H1 (cell line): ENCODE results near the gene HTR5A. TPM values are rescaled to one million over a fixed set of nuclear protein-coding genes. Genes with fewer than 3 reads are reported as not detected.

Experiments
- CTCF ChIA-PET: fragments of 300-600 bp; sonication (Branson Sonifier 250); formaldehyde crosslinking; loops from one replicate; lab custom pipeline; 2021; ENCODE audit not compliant: partially characterized antibody; lab: Charles Lee
- POLR2A ChIA-PET: fragments of 300-600 bp; sonication (Branson Sonifier 250); formaldehyde crosslinking; loops from one replicate; lab custom pipeline; 2021; ENCODE audit warnings: inconsistent platforms; ENCODE audit not compliant: partially characterized antibody; lab: Charles Lee
- DNase-seq, 2 experiments: peaks; one replicate each; pipeline versions ENCODE4 v3.0.0 to v3.0.0-alpha.2; 2010 to 2022; ENCODE audit warnings: low spot score in 2 of 2, low read depth in 1 of 2, mixed read lengths in 1 of 2
- FAIRE-seq: peaks from 2 replicates; lab custom pipeline; 2011; peaks lifted over from hg19 to GRCh38; lab: Jason Lieb, UNC
- H2AFZ ChIP-seq: 2 replicates; pipeline ENCODE4 v1.8.1; 2012; ENCODE audit warnings: low read length, inconsistent platforms
- H2AK5ac ChIP-seq: 2 replicates; pipeline ENCODE4 v1.6.1; 2013; ENCODE audit warnings: low read depth, low read length
- H2BK120ac ChIP-seq: replicated peaks from 2 replicates; pipeline ENCODE3; 2013; ENCODE audit warnings: low read depth, low read length, inconsistent platforms
- H2BK12ac ChIP-seq: 2 replicates; pipeline ENCODE4 v1.6.1; 2013; ENCODE audit warnings: low read depth, low read length
- H2BK15ac ChIP-seq: 2 replicates; pipeline ENCODE4 v1.6.1; 2013; ENCODE audit warnings: low read length
- H2BK20ac ChIP-seq: 2 replicates; pipeline ENCODE4 v1.6.1; 2013; ENCODE audit warnings: low read length
- H2BK5ac ChIP-seq: 2 replicates; pipeline ENCODE4 v1.6.1; 2013; ENCODE audit warnings: low read depth, low read length
- H3K14ac ChIP-seq: 2 replicates; pipeline ENCODE4 v1.6.1; 2013; ENCODE audit warnings: inconsistent platforms; ENCODE audit not compliant: insufficient read length
- H3K18ac ChIP-seq: 2 replicates; pipeline ENCODE4 v1.6.1; 2013; ENCODE audit warnings: low read length; ENCODE audit errors: extremely low read depth
- H3K23ac ChIP-seq: 2 replicates; pipeline ENCODE4 v1.6.1; 2013; ENCODE audit warnings: inconsistent platforms; ENCODE audit not compliant: insufficient read length
- H3K23me2 ChIP-seq: 2 replicates; pipeline ENCODE4 v1.6.1; 2013; ENCODE audit warnings: low read depth, low read length
- H3K27ac ChIP-seq: 2 replicates; pipeline ENCODE4 v1.6.1; 2011; ENCODE audit warnings: low read depth, low read length, inconsistent platforms
- H3K27me3 ChIP-seq, 4 experiments: replicated peaks in 1 of 4; 1 replicate in 1 of 4; 2 replicates in 3 of 4; pipeline versions ENCODE4 v1.6.1 to v1.8.1; 2011 to 2013; ENCODE audit warnings: low read length in 3 of 4, mild to moderate bottlenecking in 3 of 4, inconsistent platforms in 2 of 4, mixed read lengths in 2 of 4, moderate library complexity in 1 of 4; ENCODE audit not compliant: control insufficient read depth in 3 of 4, insufficient read depth in 3 of 4; ENCODE audit errors: extremely low read depth in 1 of 4
- H3K36me3 ChIP-seq, 4 experiments: 2 replicates each; pipeline versions ENCODE4 v1.6.1 to v1.8.1; 2011 to 2013; ENCODE audit warnings: mild to moderate bottlenecking in 4 of 4, low read length in 3 of 4, moderate library complexity in 2 of 4, control low read depth in 1 of 4, inconsistent platforms in 1 of 4; ENCODE audit not compliant: insufficient read depth in 4 of 4, control insufficient read depth in 2 of 4
- H3K4ac ChIP-seq: replicated peaks from 2 replicates; pipeline ENCODE3; 2013; ENCODE audit warnings: low read length, low read depth, mixed read lengths, inconsistent platforms; ENCODE audit not compliant: insufficient read length
- H3K4me1 ChIP-seq, 4 experiments: replicated peaks in 1 of 4; 1 replicate in 1 of 4; 2 replicates in 3 of 4; pipeline versions ENCODE4 v1.6.1 to v1.8.1; 2011 to 2013; ENCODE audit warnings: low read length in 3 of 4, inconsistent platforms in 2 of 4, mixed read lengths in 1 of 4; ENCODE audit not compliant: insufficient read depth in 4 of 4, control insufficient read depth in 3 of 4
- H3K4me2 ChIP-seq, 2 experiments: 2 replicates each; pipeline versions ENCODE4 v1.6.1 to v1.8.1; 2011 to 2013; ENCODE audit warnings: low read depth in 2 of 2, low read length in 2 of 2, control low read depth in 1 of 2, inconsistent platforms in 1 of 2, mild to moderate bottlenecking in 1 of 2; ENCODE audit not compliant: insufficient read depth in 1 of 2
- H3K4me3 ChIP-seq, 4 experiments: fragments of 200-600, 300-600 bp in 1 of 4; sonication (generic), shearing (Covaris generic), sonication (Bioruptor Twin) in 1 of 4; 2 replicates each; pipeline versions ENCODE4 v1.5.1 to v1.8.1; 2011 to 2016; ENCODE audit warnings: low read length in 4 of 4, low read depth in 3 of 4, control low read depth in 2 of 4, inconsistent platforms in 2 of 4, mild to moderate bottlenecking in 2 of 4, mixed read lengths in 1 of 4, moderate library complexity in 1 of 4; ENCODE audit not compliant: insufficient read depth in 2 of 4; ENCODE audit errors: extremely low read depth in 1 of 4
- H3K56ac ChIP-seq: replicated peaks from 2 replicates; pipeline ENCODE3; 2013; ENCODE audit warnings: low read depth, mild to moderate bottlenecking, mixed read lengths, low read length, inconsistent platforms; ENCODE audit not compliant: insufficient read length
- H3K79me1 ChIP-seq: 2 replicates; pipeline ENCODE4 v1.6.1; 2013; ENCODE audit warnings: low read depth, low read length, control low read depth
- H3K79me2 ChIP-seq, 2 experiments: 2 replicates each; pipeline versions ENCODE4 v1.6.1 to v1.8.1; 2012 to 2013; ENCODE audit warnings: low read length in 2 of 2, mild to moderate bottlenecking in 2 of 2, inconsistent platforms in 1 of 2; ENCODE audit not compliant: insufficient read depth in 2 of 2, control insufficient read depth in 1 of 2
- H3K9ac ChIP-seq, 4 experiments: replicated peaks in 1 of 4; 1 replicate in 1 of 4; 2 replicates in 3 of 4; pipeline versions ENCODE4 v1.6.1 to v1.8.1; 2011 to 2013; ENCODE audit warnings: low read depth in 3 of 4, low read length in 3 of 4, control low read depth in 2 of 4, mild to moderate bottlenecking in 2 of 4, moderate library complexity in 2 of 4, inconsistent platforms in 1 of 4; ENCODE audit errors: extremely low read depth in 1 of 4
- H3K9me3 ChIP-seq, 2 experiments: 2 replicates each; pipeline versions ENCODE4 v1.6.1 to v1.8.1; 2012 to 2013; ENCODE audit warnings: mild to moderate bottlenecking in 2 of 2, moderate library complexity in 2 of 2, control low read depth in 1 of 2, inconsistent platforms in 1 of 2, low read depth in 1 of 2, low read length in 1 of 2, mixed read lengths in 1 of 2; ENCODE audit not compliant: insufficient read depth in 2 of 2
- H4K20me1 ChIP-seq, 2 experiments: replicated peaks in 1 of 2; 2 replicates each; pipeline versions ENCODE3 to v1.8.1; 2011 to 2013; ENCODE audit warnings: inconsistent platforms in 2 of 2, low read length in 2 of 2, mild to moderate bottlenecking in 1 of 2; ENCODE audit not compliant: insufficient read depth in 2 of 2, control insufficient read depth in 1 of 2
- H4K5ac ChIP-seq: 2 replicates; pipeline ENCODE4 v1.6.1; 2013; ENCODE audit warnings: low read length, low read depth, mixed read lengths, inconsistent platforms; ENCODE audit not compliant: insufficient read length
- H4K8ac ChIP-seq: 2 replicates; pipeline ENCODE4 v1.8.0; 2013; ENCODE audit warnings: mild to moderate bottlenecking, moderate library complexity, low read length, inconsistent platforms; ENCODE audit not compliant: insufficient read depth; ENCODE audit errors: extremely low read depth
- H4K91ac ChIP-seq: replicated peaks from 2 replicates; pipeline ENCODE3; 2013; ENCODE audit warnings: low read length, mixed read lengths, inconsistent platforms; ENCODE audit not compliant: insufficient read length
- KDM1A ChIP-seq: fragments of 200-600, 300-600 bp; sonication (generic); IDR thresholded peaks from 2 replicates; pipeline ENCODE4 v1.7.1; 2016; ENCODE audit warnings: mild to moderate bottlenecking, low read length, borderline replicate concordance
- MAX ChIP-seq: IDR thresholded peaks from 2 replicates; pipeline ENCODE4 v1.6.1; 2012; ENCODE audit warnings: inconsistent platforms
- RBBP5 ChIP-seq: IDR thresholded peaks from 2 replicates; pipeline ENCODE4 v1.7.1; 2012; ENCODE audit warnings: low read depth, mild to moderate bottlenecking, inconsistent platforms, low read length, moderate library complexity, borderline replicate concordance
- TBP ChIP-seq: IDR thresholded peaks from 2 replicates; pipeline ENCODE4 v1.6.1; 2011; ENCODE audit warnings: low read depth, low read length, improper control_type of control experiment
- WGBS, 2 experiments: shearing (Covaris generic) in 1 of 2; methylation state at CpG; one replicate each; pipeline versions ENCODE4 v1.1.6 to v1.1.7; 2013 to 2015; ENCODE audit warnings: low lambda C conversion rate in 2 of 2, mixed read lengths in 2 of 2, inconsistent platforms in 1 of 2, low coverage in 1 of 2, missing lambda C conversion rate in 1 of 2; ENCODE audit not compliant: insufficient replicate concordance in 2 of 2, insufficient coverage in 1 of 2, insufficient read length in 1 of 2; ENCODE audit errors: extremely low coverage in 1 of 2, missing lambda C conversion rate in 1 of 2; 5-methylcytosine and 5-hydroxymethylcytosine counted together
- polyA plus RNA-seq, 7 experiments: library from polyadenylated mRNA; depleted of rRNA in 3 of 7; stranded (reverse) in 5 of 7; unstranded in 2 of 7; fragments of >200 nt in 5 of 7; fragments of 200-250 nt in 2 of 7; gene quantifications; 1 replicate in 5 of 7; 2 replicates in 1 of 7; 4 replicates in 1 of 7; pipeline versions ENCODE4 v1.2.1 to v1.2.3, GENCODE V29; 2011 to 2013; ENCODE audit warnings: missing spikeins in 2 of 7, mixed read lengths in 2 of 7
- total RNA-seq: library from RNA; stranded (reverse); fragmentation: NEBNext Ultra II Directional; extraction: Animal tissue kit (Norgen Biotek cat#: 25700); gene quantifications from 2 replicates; pipeline ENCODE4 v1.2.1, GENCODE V29; 2021

Gene HTR5A
- total and polyA plus RNA-seq, 2 of the 8 experiments (the other 6 are each of a cell fraction or from before 2014, with no cell fraction given) = 0.02 TPM; not detected in 1

DNA sequence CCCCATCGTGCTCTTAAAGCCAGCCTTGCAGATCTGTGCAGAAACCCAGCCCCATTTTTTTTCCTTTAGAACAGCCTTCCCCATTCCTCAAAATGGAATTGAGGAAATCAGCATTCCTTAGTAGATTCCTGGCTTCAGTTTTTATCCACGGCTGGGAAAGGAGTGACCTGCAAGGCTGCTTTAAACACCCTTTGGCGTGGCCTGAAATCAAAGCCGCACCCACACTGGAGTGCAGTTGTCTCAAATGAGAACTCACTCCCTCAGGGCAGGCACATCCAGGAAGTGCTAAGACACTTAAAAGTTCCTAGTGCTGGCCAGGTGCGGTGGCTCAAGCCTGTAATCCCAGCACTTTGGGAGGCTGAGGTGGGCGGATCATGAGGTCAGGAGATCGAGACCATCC is 34.8 kb downstream of the HTR5A start:
- Histone ChIP-seq H2BK20ac (no peak overlapping the region), H3K27ac (no peak overlapping the region), H3K4me3 (no peak overlapping the region), H3K18ac (no peak overlapping the region), H4K5ac (no peak overlapping the region), H3K14ac (no peak overlapping the region), H2BK120ac (no peak overlapping the region), H3K56ac (no peak overlapping the region), H3K79me1 (no peaks in the 10 kb centered on the region), H3K79me2 (no peaks in the 10 kb centered on the region), H3K4ac (no peak overlapping the region), H4K8ac (no peak overlapping the region), H3K23me2 (peaks cover 2% of the 10 kb centered on the region; the same call in 1 of the 2 replicates), H2AK5ac (no peak overlapping the region), H2BK12ac (no peak overlapping the region), H3K23ac (no peak overlapping the region), H4K91ac (no peak overlapping the region), H2AFZ (no peak overlapping the region), H3K27me3 (no peaks in the 10 kb centered on the region), H3K4me2 (no peak overlapping the region), H3K36me3 (no peaks in the 10 kb centered on the region), H3K4me1 (peaks cover 0 to 4% (median 0%) of the 10 kb centered on the region in 4 experiments; a peak in 2 of 7 replicates), H2BK15ac (no peak overlapping the region), H2BK5ac (no peak overlapping the region), H3K9me3 (no peaks in the 10 kb centered on the region), H3K9ac (no peak overlapping the region), H4K20me1 (no peaks in the 10 kb centered on the region)
- no peak for DNase-seq
- WGBS, 2 experiments = 88% methylated on average over 7 of the region's 7 CpGs; no CpG with 5 or more reads in 1 of the 2 experiments
- no peak for FAIRE-seq
- ChIA-PET POLR2A (no interaction called here), CTCF (no interaction called here)
- TF ChIP-seq KDM1A (no peak), MAX (no peak), TBP (no peak), RBBP5 (no peak)
